GM12878 (cell line): ENCODE results near the gene SP4. TPM values are rescaled to one million over a fixed set of nuclear protein-coding genes. Genes with fewer than 3 reads are reported as not detected.

ENCODE experiments used
- CBX3 ChIP-seq: fragments of 200-600 bp; sonication (generic); IDR thresholded peaks from 2 replicates; pipeline ENCODE4 v1.6.1; 2016; ENCODE audit warnings: low read depth, borderline replicate concordance
- CHD2 ChIP-seq: IDR thresholded peaks from 2 replicates; pipeline ENCODE4 v1.6.1; 2011; ENCODE audit warnings: low read depth, low read length, improper control_type of control experiment, borderline replicate concordance
- CHD4 ChIP-seq: fragments of 200-600 bp; sonication (generic); IDR thresholded peaks from 2 replicates; pipeline ENCODE4 v1.6.1; 2016; ENCODE audit warnings: mild to moderate bottlenecking
- CREM ChIP-seq: IDR thresholded peaks from 2 replicates; pipeline ENCODE4 v1.6.1; 2014; ENCODE audit warnings: antibody characterized with exemption, low read depth
- HDGF ChIP-seq: fragments of 450-650 bp; IDR thresholded peaks from 2 replicates; pipeline ENCODE4 v1.6.1; 2016; ENCODE audit warnings: antibody characterized with exemption
- KLF5 ChIP-seq: fragments of 450-650 bp; IDR thresholded peaks from 2 replicates; pipeline ENCODE4 v1.6.1; 2014; ENCODE audit warnings: mild to moderate bottlenecking; ENCODE audit not compliant: partially characterized antibody
- MYC ChIP-seq: IDR thresholded peaks from 2 replicates; pipeline ENCODE4 v1.6.1; 2011; ENCODE audit warnings: mild to moderate bottlenecking, low read length, moderate library complexity, inconsistent platforms; ENCODE audit not compliant: insufficient read depth, insufficient replicate concordance, insufficient read length, severe bottlenecking
- NFXL1 ChIP-seq: fragments of 450-650 bp; IDR thresholded peaks from 2 replicates; pipeline ENCODE4 v1.6.1; 2017; ENCODE audit warnings: antibody characterized with exemption, mild to moderate bottlenecking, borderline replicate concordance
- PAX8 ChIP-seq: fragments of 450-650 bp; IDR thresholded peaks from 2 replicates; pipeline ENCODE4 v1.6.1; 2017; ENCODE audit warnings: mild to moderate bottlenecking, moderate library complexity
- SP1 ChIP-seq: IDR thresholded peaks from one replicate; pipeline ENCODE4 v1.6.1; 2011; ENCODE audit warnings: low read depth, low read length
- TCF12 ChIP-seq: IDR thresholded peaks from 2 replicates; pipeline ENCODE4 v1.6.1; 2011; ENCODE audit warnings: low read depth, mild to moderate bottlenecking, low read length
- YY1 ChIP-seq: IDR thresholded peaks from 2 replicates; pipeline ENCODE4 v1.6.1; 2011; ENCODE audit warnings: low read depth, mild to moderate bottlenecking, low read length
- ZNF24 ChIP-seq: fragments of 450-650 bp; IDR thresholded peaks from 2 replicates; pipeline ENCODE4 v1.6.1; 2017; ENCODE audit warnings: antibody characterized with exemption, mild to moderate bottlenecking
- polyA plus RNA-seq, 11 experiments: library from polyadenylated mRNA; depleted of rRNA in 4 of 11; unstranded in 6 of 11; stranded (reverse) in 5 of 11; fragments of >200 nt; fragmentation: Nextera tagmentation in 4 of 11; fragmentation: Illumina TruSeq in 1 of 11; extraction: Ambion mirVana in 4 of 11; extraction: Trizol in 1 of 11; gene quantifications; 1 replicate in 1 of 11; 2 replicates in 10 of 11; pipeline versions ENCODE4 v1.2.1 to v1.2.3, GENCODE V29; 2011 to 2016; ENCODE audit warnings: inconsistent platforms in 2 of 11, missing spikeins in 2 of 11, low read depth in 1 of 11
- total RNA-seq, 4 experiments: library from RNA; depleted of rRNA in 3 of 4; stranded (reverse); fragments of >200 nt in 3 of 4; fragmentation: Illumina TruSeq in 1 of 4; extraction: Trizol in 1 of 4; gene quantifications; 2 replicates each; pipeline versions ENCODE4 v1.2.1 to v1.2.3, GENCODE V29; 2013 to 2021
- TF ChIP-seq, protein P1 (sequence below): IDR thresholded peaks from 2 replicates; pipeline ENCODE4 v1.6.1; 2011; ENCODE audit warnings: borderline replicate concordance, low read depth, mild to moderate bottlenecking, moderate library complexity, low read length; ENCODE audit not compliant: insufficient read depth, poor library complexity, severe bottlenecking
- TF ChIP-seq, protein P2 (sequence below): IDR thresholded peaks from 2 replicates; pipeline ENCODE4 v1.6.1; 2012; ENCODE audit warnings: low read depth, low read length, improper control_type of control experiment
- TF ChIP-seq, protein P3 (sequence below): fragments of 150-350 bp; IDR thresholded peaks from 2 replicates; pipeline ENCODE4 v1.6.1; 2016; ENCODE audit warnings: low read depth, low read length
- TF ChIP-seq, protein P4 (sequence below): IDR thresholded peaks from 2 replicates; pipeline ENCODE4 v1.6.1; 2011; ENCODE audit warnings: low read depth, mild to moderate bottlenecking, low read length, moderate library complexity, borderline replicate concordance; ENCODE audit errors: extremely low read depth
- TF ChIP-seq, protein P5 (sequence below): IDR thresholded peaks from 2 replicates; pipeline ENCODE4 v1.6.1; 2012; ENCODE audit warnings: improper control_type of control experiment, low read depth, low read length; ENCODE audit not compliant: insufficient replicate concordance

The SP4 gene
- total and polyA plus RNA-seq, 10 of the 15 experiments (the other 5 are each of a cell fraction or from before 2014, with no cell fraction given) = 6.2 to 32.4 (median 16.1) TPM

DNA sequence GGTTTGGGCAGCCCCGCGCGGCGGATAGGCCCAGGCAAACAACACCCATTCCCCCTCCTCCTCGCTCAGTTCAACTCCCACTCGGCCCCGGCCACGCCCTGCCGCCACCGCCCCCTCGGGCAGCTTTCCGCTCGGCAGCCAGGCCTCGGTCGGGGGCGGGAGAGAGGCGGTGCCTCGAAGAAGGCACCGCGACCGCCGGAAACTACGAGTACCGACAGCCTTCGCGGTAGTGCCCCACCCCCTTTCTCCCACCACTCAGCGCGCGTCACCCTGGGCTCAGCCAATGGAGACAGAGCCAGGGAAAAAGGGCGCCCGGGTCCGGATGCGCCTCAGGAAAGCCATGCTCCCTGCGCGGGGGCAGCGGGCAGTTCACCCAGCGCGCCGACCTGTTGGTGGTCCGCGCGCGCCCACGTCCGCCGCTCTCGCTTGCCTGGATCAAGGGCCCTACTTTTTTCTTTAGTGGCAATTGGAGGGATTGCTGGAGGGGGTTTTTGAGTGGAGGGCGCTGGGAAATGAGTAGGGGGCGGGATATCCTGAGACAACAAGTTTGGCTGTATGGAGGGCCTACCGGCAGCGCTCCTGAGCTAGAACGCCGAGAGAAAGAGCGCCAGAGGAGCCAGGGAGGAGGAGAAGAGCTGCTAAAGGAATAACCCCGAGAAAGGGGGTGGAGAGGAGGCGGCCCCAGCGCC, 557 bp upstream of the SP4 start (continued):
- TF ChIP-seq, protein P1, sequence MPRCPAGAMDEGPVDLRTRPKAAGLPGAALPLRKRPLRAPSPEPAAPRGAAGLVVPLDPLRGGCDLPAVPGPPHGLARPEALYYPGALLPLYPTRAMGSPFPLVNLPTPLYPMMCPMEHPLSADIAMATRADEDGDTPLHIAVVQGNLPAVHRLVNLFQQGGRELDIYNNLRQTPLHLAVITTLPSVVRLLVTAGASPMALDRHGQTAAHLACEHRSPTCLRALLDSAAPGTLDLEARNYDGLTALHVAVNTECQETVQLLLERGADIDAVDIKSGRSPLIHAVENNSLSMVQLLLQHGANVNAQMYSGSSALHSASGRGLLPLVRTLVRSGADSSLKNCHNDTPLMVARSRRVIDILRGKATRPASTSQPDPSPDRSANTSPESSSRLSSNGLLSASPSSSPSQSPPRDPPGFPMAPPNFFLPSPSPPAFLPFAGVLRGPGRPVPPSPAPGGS = peak; percentile 9
- TF ChIP-seq, protein P2, sequence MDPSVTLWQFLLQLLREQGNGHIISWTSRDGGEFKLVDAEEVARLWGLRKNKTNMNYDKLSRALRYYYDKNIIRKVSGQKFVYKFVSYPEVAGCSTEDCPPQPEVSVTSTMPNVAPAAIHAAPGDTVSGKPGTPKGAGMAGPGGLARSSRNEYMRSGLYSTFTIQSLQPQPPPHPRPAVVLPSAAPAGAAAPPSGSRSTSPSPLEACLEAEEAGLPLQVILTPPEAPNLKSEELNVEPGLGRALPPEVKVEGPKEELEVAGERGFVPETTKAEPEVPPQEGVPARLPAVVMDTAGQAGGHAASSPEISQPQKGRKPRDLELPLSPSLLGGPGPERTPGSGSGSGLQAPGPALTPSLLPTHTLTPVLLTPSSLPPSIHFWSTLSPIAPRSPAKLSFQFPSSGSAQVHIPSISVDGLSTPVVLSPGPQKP = 0 out of 2 replicates have a peak, but pooled peaks have one; percentile 31
- TF ChIP-seq NFXL1 = no peak
- peak; percentile 86 for TF ChIP-seq SP1
- TF ChIP-seq, protein P3, sequence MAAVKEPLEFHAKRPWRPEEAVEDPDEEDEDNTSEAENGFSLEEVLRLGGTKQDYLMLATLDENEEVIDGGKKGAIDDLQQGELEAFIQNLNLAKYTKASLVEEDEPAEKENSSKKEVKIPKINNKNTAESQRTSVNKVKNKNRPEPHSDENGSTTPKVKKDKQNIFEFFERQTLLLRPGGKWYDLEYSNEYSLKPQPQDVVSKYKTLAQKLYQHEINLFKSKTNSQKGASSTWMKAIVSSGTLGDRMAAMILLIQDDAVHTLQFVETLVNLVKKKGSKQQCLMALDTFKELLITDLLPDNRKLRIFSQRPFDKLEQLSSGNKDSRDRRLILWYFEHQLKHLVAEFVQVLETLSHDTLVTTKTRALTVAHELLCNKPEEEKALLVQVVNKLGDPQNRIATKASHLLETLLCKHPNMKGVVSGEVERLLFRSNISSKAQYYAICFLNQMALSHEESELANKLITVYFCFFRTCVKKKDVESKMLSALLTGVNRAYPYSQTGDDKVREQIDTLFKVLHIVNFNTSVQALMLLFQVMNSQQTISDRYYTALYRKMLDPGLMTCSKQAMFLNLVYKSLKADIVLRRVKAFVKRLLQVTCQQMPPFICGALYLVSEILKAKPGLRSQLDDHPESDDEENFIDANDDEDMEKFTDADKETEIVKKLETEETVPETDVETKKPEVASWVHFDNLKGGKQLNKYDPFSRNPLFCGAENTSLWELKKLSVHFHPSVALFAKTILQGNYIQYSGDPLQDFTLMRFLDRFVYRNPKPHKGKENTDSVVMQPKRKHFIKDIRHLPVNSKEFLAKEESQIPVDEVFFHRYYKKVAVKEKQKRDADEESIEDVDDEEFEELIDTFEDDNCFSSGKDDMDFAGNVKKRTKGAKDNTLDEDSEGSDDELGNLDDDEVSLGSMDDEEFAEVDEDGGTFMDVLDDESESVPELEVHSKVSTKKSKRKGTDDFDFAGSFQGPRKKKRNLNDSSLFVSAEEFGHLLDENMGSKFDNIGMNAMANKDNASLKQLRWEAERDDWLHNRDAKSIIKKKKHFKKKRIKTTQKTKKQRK = no peak
- no peak for TF ChIP-seq CHD4
- TF ChIP-seq HDGF = peak; percentile 96
- TF ChIP-seq CREM = peak; percentile 78
- TF ChIP-seq YY1 = peak; percentile 82
- TF ChIP-seq, protein P4, sequence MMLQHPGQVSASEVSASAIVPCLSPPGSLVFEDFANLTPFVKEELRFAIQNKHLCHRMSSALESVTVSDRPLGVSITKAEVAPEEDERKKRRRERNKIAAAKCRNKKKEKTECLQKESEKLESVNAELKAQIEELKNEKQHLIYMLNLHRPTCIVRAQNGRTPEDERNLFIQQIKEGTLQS = no peak
- TF ChIP-seq TCF12 = no peak
- TF ChIP-seq, protein P5, sequence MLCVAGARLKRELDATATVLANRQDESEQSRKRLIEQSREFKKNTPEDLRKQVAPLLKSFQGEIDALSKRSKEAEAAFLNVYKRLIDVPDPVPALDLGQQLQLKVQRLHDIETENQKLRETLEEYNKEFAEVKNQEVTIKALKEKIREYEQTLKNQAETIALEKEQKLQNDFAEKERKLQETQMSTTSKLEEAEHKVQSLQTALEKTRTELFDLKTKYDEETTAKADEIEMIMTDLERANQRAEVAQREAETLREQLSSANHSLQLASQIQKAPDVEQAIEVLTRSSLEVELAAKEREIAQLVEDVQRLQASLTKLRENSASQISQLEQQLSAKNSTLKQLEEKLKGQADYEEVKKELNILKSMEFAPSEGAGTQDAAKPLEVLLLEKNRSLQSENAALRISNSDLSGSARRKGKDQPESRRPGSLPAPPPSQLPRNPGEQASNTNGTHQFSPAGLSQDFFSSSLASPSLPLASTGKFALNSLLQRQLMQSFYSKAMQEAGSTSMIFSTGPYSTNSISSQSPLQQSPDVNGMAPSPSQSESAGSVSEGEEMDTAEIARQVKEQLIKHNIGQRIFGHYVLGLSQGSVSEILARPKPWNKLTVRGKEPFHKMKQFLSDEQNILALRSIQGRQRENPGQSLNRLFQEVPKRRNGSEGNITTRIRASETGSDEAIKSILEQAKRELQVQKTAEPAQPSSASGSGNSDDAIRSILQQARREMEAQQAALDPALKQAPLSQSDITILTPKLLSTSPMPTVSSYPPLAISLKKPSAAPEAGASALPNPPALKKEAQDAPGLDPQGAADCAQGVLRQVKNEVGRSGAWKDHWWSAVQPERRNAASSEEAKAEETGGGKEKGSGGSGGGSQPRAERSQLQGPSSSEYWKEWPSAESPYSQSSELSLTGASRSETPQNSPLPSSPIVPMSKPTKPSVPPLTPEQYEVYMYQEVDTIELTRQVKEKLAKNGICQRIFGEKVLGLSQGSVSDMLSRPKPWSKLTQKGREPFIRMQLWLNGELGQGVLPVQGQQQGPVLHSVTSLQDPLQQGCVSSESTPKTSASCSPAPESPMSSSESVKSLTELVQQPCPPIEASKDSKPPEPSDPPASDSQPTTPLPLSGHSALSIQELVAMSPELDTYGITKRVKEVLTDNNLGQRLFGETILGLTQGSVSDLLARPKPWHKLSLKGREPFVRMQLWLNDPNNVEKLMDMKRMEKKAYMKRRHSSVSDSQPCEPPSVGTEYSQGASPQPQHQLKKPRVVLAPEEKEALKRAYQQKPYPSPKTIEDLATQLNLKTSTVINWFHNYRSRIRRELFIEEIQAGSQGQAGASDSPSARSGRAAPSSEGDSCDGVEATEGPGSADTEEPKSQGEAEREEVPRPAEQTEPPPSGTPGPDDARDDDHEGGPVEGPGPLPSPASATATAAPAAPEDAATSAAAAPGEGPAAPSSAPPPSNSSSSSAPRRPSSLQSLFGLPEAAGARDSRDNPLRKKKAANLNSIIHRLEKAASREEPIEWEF = no peak
- TF ChIP-seq PAX8 = no peak
- no peak for TF ChIP-seq MYC
- no peak for TF ChIP-seq CBX3
- no peak for TF ChIP-seq ZNF24
- peak; percentile 74 for TF ChIP-seq KLF5
- peak; percentile 84; the same call in 1 of the 2 replicates for TF ChIP-seq CHD2
